GM18951 (cell line): Measurements from ENCODE around the gene RGS2.

Source experiments
- POLR2A ChIP-seq: IDR thresholded peaks from 4 replicates; pipeline ENCODE4 v1.6.1; 2011; ENCODE audit warnings: mild to moderate bottlenecking; ENCODE audit not compliant: insufficient read length, insufficient read depth; ENCODE audit errors: extremely low read depth
- in situ Hi-C: fragments of 300-500 bp; cut with MboI; formaldehyde crosslinking; loops from one replicate; pipeline ENCODE4 v1.12.0; 2022; ENCODE audit warnings: low sequenced_read_pairs, mixed read lengths, inconsistent platforms; ENCODE audit not compliant: unreplicated experiment

The RGS2 gene

DNA sequence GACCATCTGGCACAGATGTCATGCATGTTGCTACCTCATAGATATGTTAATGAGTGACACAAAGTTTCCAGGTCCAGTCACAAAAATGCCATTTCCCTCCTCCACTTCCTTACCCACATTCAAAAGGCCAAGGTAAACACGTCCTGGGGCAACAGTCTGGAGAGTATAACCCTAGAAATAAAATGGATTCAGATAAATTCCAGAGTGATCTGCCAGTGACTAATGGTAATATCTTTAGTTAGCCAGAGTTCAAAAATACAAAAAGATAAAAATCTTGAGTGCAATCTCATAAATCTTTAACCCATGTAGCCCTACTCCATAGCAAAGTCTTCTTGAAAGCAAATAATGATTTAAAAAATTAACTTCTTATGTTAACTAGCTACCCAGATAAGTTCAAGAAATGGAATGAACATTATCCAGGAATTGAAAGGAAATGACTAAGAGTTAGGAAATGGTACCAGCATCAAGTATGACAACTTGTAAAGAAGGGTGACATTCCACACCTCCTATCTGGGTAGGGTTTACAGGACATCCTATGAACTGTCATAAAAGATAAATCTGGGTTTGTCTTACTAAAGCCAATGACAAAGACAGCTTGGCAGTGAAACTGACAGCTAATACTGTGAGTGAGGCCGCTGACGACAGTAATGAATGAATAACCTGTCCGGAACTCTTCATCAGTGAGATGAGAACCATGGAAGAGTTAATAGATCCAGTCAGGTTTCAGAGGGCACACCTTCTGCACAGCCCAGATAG is 18.1 kb downstream of the RGS2 start:
- no peak for TF ChIP-seq POLR2A
- in situ Hi-C loops = no loop called here

GRCh38 chr1:192830595-192831246 is 21.9 kb downstream of the RGS2 start:
- in situ Hi-C loops = no loop called here
- TF ChIP-seq POLR2A = no peak

DNA sequence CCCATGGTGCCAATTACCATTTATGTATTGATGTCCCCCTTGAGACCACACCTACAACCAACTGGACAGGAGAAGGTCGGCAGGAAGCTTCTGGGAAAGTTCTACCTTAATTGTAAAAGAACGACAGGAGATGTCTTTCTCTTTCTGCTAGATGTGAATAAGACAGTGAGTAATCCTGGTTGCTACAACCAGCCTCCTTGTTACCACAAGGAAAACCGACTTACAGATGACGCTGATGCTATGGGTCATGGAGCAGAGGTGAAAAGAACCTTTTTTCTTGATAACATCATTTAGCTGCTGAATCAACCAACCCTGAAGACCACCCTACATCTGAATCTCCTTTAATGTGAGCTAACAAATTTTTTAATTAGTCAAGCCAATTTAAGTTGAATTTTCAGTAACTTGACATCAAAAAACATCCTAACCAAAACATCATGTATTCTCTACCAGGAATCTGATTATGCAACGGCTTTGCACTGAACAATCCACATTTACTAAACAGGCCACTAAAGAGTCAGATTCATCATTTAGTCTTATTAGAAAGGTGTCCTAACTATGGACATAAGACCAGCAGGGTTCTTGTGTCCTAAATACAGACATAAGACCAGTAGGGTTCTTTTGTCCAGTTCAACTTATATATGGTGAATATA is 23.0 kb downstream of the RGS2 start:
- TF ChIP-seq POLR2A = no peak
- in situ Hi-C loops = no loop called here

DNA sequence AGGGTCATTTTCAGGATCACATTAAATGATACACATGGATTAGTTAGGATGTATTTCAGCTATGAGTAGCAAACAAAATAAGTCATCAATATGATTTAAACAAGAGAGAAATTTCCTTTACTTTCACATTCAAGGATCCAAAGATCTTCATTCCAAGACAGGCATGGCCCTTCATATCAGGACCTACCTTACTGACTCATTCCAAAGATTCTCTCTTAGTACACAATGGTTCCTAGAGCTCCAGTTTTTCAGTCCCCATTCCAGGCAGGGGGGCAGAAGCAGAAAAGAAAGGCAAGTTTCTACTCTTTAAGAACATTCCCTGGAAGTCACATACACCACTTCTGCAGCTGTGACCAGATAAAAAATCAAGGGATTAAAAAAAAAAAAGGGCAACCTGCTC is 23.7 kb downstream of the RGS2 start:
- in situ Hi-C loops = no loop called here
- TF ChIP-seq POLR2A = no peak

DNA sequence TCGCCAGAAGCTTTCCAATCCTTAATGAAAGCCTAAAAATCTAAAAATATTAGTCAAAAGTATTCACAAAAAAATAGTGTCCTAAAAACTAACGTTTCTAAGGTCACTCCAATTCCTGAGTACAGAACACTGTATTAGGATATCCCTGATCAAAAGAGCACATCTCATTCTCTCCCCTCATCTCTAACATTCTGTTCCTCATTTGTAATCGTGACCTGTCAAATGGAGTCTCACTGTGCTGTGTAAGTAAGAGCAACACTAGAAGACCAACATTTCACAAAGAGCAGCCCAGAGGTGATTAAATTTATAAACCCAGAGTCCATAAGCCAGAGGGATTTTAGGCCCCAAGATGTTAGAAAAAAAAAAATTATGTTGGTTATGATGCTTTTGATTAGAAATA is 26.3 kb downstream of the RGS2 start:
- no peak for TF ChIP-seq POLR2A
- in situ Hi-C loops = no loop called here

DNA sequence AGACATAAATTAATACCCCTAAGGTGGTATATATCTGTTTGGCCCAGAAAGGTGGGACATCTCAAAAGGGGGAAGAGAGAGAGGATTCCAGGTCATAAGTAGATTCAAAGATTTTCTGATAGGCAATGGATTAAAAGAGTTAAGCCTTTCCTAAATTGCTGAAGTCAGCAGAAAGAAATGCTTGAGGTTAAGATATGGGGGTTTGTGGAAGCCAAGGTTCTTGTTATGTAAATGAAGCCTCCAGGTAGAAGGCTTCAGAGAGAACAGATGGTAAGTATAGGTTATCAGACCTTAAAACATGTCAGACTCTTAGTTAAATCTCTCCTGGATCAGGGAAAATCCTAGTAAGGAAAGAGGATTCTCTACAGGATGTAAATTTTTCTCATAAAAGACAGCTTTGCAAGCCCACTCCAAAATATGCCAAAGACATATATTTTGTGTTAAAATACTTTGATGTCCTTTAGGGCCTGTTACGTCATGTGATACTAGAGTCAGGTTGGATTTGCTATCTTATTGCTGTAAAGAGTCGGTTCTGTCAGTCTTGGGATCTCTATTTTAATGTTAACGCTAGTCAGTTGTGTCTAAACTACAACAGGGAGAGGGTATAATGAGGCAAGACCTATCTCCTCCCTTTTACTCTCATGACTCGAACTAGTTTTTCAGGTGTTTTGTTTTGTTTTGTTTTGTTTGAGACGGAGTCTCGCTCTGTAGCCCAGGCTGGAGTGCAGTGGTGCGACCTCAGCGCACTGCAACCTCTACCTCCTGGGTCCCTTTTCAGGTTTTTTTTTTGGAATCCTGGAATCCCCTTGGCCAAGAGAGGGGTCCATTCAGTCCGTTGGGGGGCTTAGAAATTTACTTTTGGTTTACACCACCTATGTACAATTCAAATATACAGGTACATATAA is 30.6 kb downstream of the RGS2 start:
- no peak for TF ChIP-seq POLR2A
- in situ Hi-C loops = no loop called here

- in situ Hi-C loops = no loop called here
- TF ChIP-seq POLR2A = no peak
These were observed 35.5 kb downstream of the RGS2 start for GRCh38 chr1:192844360-192844759.

DNA sequence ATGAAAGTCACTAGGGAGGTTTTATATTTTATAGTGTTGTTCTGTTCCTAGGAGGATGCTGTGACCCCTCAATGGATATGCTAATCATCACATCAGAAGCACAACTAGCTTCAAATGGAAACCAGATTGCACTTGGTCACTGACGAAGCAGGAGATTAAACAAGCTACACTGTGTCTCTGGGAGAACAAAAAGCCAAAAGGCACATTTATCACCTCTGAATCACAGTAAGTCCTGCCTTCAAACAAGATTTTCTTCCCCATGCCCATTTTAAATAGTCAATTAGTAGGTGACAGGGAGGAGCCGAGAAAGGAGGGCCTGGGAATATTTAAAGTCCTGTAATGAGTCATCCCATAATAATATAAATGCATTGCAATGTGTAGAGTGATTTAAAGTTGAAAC is 38.1 kb downstream of the RGS2 start:
- no peak for TF ChIP-seq POLR2A
- in situ Hi-C loops = no loop called here

DNA sequence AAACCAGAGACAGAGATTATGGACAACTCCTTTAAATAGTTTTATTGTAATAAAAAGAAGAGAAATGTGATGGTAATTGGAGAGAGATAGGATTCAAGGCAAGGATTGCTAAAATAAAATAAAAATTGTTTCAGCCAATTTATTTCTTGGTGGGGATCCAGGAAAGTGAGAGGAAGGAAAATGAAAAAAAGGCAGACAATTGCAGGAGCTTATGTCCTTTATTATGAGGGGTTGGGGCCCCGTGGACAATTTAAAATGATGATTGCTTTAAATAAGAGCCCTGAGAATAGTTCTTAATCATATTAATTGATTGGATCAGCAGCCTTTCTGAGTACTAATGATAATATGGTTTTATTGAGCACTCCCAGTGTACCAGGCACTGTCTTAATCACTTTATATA is 40.2 kb downstream of the RGS2 start:
- in situ Hi-C loops = no loop called here
- TF ChIP-seq POLR2A = no peak

GRCh38 chr1:192849442-192849841 is 40.6 kb downstream of the RGS2 start:
- in situ Hi-C loops = no loop called here
- TF ChIP-seq POLR2A = no peak

GRCh38 chr1:192852001-192852947 is 43.4 kb downstream of the RGS2 start:
- in situ Hi-C loops = no loop called here
- TF ChIP-seq POLR2A = no peak

GRCh38 chr1:192858456-192858855 is 49.6 kb downstream of the RGS2 start:
- TF ChIP-seq POLR2A = no peak
- in situ Hi-C loops = no loop called here
